AG09319 (cell line): ENCODE results near the gene KHDRBS1.

ENCODE experiments used
- DNase-seq: peaks from one replicate; pipeline ENCODE4 v3.0.0-alpha.2; 2010; ENCODE audit warnings: low read depth; ENCODE audit errors: extremely low read depth
- TF ChIP-seq, protein P1 (sequence below): IDR thresholded peaks from 2 replicates; pipeline ENCODE4 v1.5.1; 2011; ENCODE audit warnings: low read depth, mild to moderate bottlenecking, inconsistent platforms, low read length, moderate library complexity

KHDRBS1 gene

GRCh38 chr1:32047701-32048100 lies 34.0 kb downstream of the KHDRBS1 start:
- no peak for DNase-seq
- TF ChIP-seq, protein P1, sequence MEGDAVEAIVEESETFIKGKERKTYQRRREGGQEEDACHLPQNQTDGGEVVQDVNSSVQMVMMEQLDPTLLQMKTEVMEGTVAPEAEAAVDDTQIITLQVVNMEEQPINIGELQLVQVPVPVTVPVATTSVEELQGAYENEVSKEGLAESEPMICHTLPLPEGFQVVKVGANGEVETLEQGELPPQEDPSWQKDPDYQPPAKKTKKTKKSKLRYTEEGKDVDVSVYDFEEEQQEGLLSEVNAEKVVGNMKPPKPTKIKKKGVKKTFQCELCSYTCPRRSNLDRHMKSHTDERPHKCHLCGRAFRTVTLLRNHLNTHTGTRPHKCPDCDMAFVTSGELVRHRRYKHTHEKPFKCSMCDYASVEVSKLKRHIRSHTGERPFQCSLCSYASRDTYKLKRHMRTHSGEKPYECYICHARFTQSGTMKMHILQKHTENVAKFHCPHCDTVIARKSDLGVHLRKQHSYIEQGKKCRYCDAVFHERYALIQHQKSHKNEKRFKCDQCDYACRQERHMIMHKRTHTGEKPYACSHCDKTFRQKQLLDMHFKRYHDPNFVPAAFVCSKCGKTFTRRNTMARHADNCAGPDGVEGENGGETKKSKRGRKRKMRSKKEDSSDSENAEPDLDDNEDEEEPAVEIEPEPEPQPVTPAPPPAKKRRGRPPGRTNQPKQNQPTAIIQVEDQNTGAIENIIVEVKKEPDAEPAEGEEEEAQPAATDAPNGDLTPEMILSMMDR, result no peak

- DNase-seq, result no peak
- TF ChIP-seq, protein P1, result no peak
Measured at GRCh38 chr1:32048440-32048839, 34.8 kb downstream of the KHDRBS1 start.

- TF ChIP-seq, protein P1, result no peak
- no peak for DNase-seq
Measured at GRCh38 chr1:32051706-32052105, 38.0 kb downstream of the KHDRBS1 start.

GRCh38 chr1:32052887-32053286 lies 39.2 kb downstream of the KHDRBS1 start:
- DNase-seq, result no peak
- TF ChIP-seq, protein P1, result no peak

DNA sequence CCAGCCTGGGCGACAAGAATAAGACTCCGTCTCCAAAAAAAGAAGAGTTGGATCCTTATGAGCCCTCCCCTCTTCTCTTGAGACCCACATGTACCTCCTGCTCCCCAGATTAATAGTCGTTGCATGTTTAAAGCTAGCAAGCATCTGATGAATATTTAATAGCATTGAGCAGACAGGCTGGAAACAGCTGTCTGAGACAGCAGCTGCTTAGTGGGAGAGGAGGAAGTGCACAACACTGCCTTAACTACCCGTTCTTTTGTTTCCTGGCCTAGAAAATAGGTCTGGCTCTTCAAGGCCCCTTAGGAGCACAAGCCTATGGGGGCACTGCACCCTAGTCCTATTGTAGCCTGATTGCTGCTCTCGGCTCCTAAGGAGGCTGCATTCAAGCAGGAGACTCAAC lies 41.7 kb downstream of the KHDRBS1 start:
- TF ChIP-seq, protein P1, result no peak
- no peak for DNase-seq

GRCh38 chr1:32056598-32056997 lies 42.9 kb downstream of the KHDRBS1 start:
- TF ChIP-seq, protein P1, result no peak
- DNase-seq, result no peak

DNA sequence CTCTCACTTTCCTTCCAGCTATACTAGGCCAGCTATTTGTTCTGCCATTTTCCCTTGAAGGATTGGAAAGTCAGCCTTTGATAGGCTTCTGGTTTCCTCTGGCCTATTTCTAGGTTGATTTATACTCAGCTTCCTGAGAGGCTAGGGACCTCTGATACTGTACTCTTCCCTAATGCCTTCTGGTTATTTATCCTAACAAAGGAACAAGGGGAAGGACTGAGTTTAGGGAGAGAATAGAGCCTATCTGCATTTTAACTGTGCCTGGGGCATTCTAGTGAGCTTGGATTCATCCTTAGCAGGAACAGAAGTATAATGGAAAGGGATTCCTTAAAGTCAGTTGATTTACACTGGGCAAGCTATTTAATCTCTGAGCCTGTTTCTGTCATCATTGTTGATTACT lies 47.2 kb downstream of the KHDRBS1 start:
- TF ChIP-seq, protein P1, result no peak
- no peak for DNase-seq
